HepG2 (cell line): ENCODE results near the gene GRHPR. TPM values are rescaled to one million over a fixed set of nuclear protein-coding genes. Genes with fewer than 3 reads are reported as not detected.

Experiments
- CENPBD1 ChIP-seq: sonication (generic); formaldehyde crosslinking; IDR thresholded peaks from 2 replicates; pipeline ENCODE4 v1.8.0; 2022; ENCODE audit warnings: missing genetic modification reagents, low read depth, mild to moderate bottlenecking, borderline replicate concordance
- HHEX ChIP-seq: IDR thresholded peaks from 2 replicates; pipeline ENCODE4 v1.6.1; 2016; ENCODE audit warnings: control low read depth
- NFKBIZ ChIP-seq: IDR thresholded peaks from 2 replicates; pipeline ENCODE4 v1.6.1; 2018; ENCODE audit warnings: missing genetic modification reagents, missing compliant biosample characterization
- PRDM10 ChIP-seq: sonication (generic); formaldehyde crosslinking; IDR thresholded peaks from 2 replicates; pipeline ENCODE4 v1.4.0; 2020; ENCODE audit warnings: low read depth, missing genetic modification reagents
- REPIN1 ChIP-seq: sonication (generic); formaldehyde crosslinking; IDR thresholded peaks from 2 replicates; pipeline ENCODE4 v1.8.0; 2022; ENCODE audit warnings: missing genetic modification reagents, low read depth, mild to moderate bottlenecking, borderline replicate concordance
- REXO4 ChIP-seq: sonication (generic); formaldehyde crosslinking; IDR thresholded peaks from 2 replicates; pipeline ENCODE4 v1.8.0; 2022; ENCODE audit warnings: missing genetic modification reagents, mild to moderate bottlenecking, borderline replicate concordance
- RNF219 ChIP-seq: sonication (generic); formaldehyde crosslinking; IDR thresholded peaks from 2 replicates; pipeline ENCODE4 v1.5.0; 2020; ENCODE audit warnings: mild to moderate bottlenecking, missing genetic modification reagents
- SYNCRIP ChIP-seq: fragments of 200-400 bp; formaldehyde crosslinking; IDR thresholded peaks from 2 replicates; pipeline ENCODE4 v1.6.1; 2018; ENCODE audit warnings: mild to moderate bottlenecking, low read depth, low read length; ENCODE audit not compliant: insufficient read depth
- TCF12 ChIP-seq, 2 experiments: fragments of 450-650 bp in 1 of 2; sonication (generic) in 1 of 2; formaldehyde crosslinking in 1 of 2; IDR thresholded peaks; 2 replicates each; pipeline versions ENCODE4 v1.6.1 to v1.8.0; 2017 to 2022; ENCODE audit warnings: antibody characterized with exemption in 1 of 2, mild to moderate bottlenecking in 1 of 2, missing genetic modification reagents in 1 of 2, moderate library complexity in 1 of 2
- TP53 ChIP-seq: sonication (generic); formaldehyde crosslinking; conservative IDR thresholded peaks from 2 replicates; pipeline ENCODE4 v1.4.0; 2020; ENCODE audit warnings: missing genetic modification reagents
- ZNF256 ChIP-seq: sonication (generic); formaldehyde crosslinking; conservative IDR thresholded peaks from 2 replicates; pipeline ENCODE4 v1.4.0; 2020; ENCODE audit warnings: missing genetic modification reagents
- ZNF576 ChIP-seq: sonication (generic); formaldehyde crosslinking; IDR thresholded peaks from 2 replicates; pipeline ENCODE4 v1.4.0; 2020; ENCODE audit warnings: mild to moderate bottlenecking, missing genetic modification reagents
- ZNF644 ChIP-seq: IDR thresholded peaks from 2 replicates; pipeline ENCODE4 v1.6.1; 2016; ENCODE audit warnings: low read depth
- ZNF687 ChIP-seq: sonication (generic); formaldehyde crosslinking; IDR thresholded peaks from 2 replicates; pipeline ENCODE4 v1.5.1; 2020; ENCODE audit warnings: mild to moderate bottlenecking, missing genetic modification reagents, moderate library complexity
- ZNF747 ChIP-seq: sonication (generic); formaldehyde crosslinking; IDR thresholded peaks from 2 replicates; pipeline ENCODE4 v1.8.1; 2023; ENCODE audit warnings: missing genetic modification reagents, mild to moderate bottlenecking, borderline replicate concordance
- ZNF768 ChIP-seq: sonication (generic); formaldehyde crosslinking; IDR thresholded peaks from 2 replicates; pipeline ENCODE4 v1.4.0; 2020; ENCODE audit warnings: missing genetic modification reagents
- polyA plus RNA-seq, 8 experiments: library from polyadenylated mRNA; depleted of rRNA in 3 of 8; stranded (reverse) in 7 of 8; unstranded in 1 of 8; fragments of >200 nt; fragmentation: Illumina TruSeq in 4 of 8; extraction: Trizol in 4 of 8; gene quantifications; 2 replicates each; pipeline versions ENCODE4 v1.2.1 to v1.2.3, GENCODE V29; 2011 to 2016; ENCODE audit warnings: low read depth in 4 of 8, missing spikeins in 1 of 8, mixed read lengths in 1 of 8; ENCODE audit not compliant: insufficient read depth in 1 of 8
- total RNA-seq, 5 experiments: library from RNA; depleted of rRNA; stranded (reverse); fragments of >200 nt; fragmentation: Illumina TruSeq; extraction: Trizol; gene quantifications; 2 replicates each; pipeline ENCODE4 v1.2.3, GENCODE V29; 2016; ENCODE audit warnings: low read depth in 1 of 5

GRHPR gene
- total and polyA plus RNA-seq, 2 of the 13 experiments (the other 11 are each of a cell fraction or from before 2014, with no cell fraction given) = 113 to 115 TPM

- TF ChIP-seq PRDM10 (CRISPR knock-in tag) (no peak), ZNF644 (CRISPR knock-in tag) (peak; percentile 72; the same call in 1 of the 2 replicates), RNF219 (CRISPR knock-in tag) (no peak), ZNF747 (CRISPR knock-in tag) (no peak), ZNF768 (no peak), ZNF576 (CRISPR knock-in tag) (no peak), HHEX (CRISPR knock-in tag) (no peak), ZNF256 (CRISPR knock-in tag) (no peak), SYNCRIP (no peak), REXO4 (no peak), TCF12 (IDR thresholded peaks at IDR 0.05) (no peak), TCF12 (CRISPR knock-in tag; IDR thresholded peaks at IDR 0.05) (no peak), CENPBD1 (CRISPR knock-in tag) (no peak), TP53 (no peak), REPIN1 (peak; percentile 77; the same call in 1 of the 2 replicates), NFKBIZ (no peak), ZNF687 (CRISPR knock-in tag) (peak; percentile 47)
Observed at GRCh38 chr9:37415011-37415719, 7.3 kb upstream of the GRHPR start (continued).
